ENCODE data around the gene COL12A1. TPM values are rescaled to one million over a fixed set of nuclear protein-coding genes. Genes with fewer than 3 reads are reported as not detected.

Gene COL12A1
- total RNA-seq, 4 donors from 2014 or later = 14.2 to 45.1 (median 32.3) TPM

DNA sequence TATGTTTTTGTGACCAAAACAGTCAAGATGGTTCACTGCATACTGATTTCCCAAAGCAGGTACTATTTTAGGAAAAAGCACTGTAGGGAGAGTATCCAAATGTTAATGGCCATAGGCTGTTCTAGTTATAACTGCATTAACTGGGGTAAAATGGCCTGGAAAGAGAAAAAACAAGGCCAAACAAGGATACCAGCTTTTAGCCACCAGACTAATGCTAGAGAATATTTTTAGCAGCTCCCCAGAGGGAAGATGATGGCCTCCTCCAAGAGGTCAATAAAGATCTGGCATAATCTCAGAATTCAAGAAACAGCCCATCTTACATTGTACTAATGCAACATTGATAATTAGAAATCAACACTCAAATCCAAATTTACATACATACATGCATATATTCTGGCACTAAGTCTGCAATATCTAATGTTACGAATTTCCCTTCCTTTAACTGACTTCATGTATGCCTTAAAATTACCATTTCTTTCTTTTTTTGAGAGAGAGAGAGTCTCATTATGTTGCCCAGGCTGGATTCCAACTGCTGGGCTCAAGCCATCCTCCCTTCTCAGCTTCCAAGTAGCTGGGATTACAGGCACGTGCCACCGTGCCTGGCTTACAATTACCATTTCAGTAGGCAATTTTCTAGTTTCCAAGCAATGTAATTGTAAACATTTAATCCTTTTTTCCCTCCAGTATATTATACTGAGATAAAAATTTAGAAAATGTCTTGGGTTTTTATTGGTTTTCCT lies 28.4 kb upstream of the COL12A1 start:
- DNase-seq = no peak
- Histone ChIP-seq H3K9me3 (no peaks in the 10 kb centered on the region), H3K4me1 (peaks cover 0 to 6% (median 0%) of the 10 kb centered on the region in 4 donors), H3K4me3 (no peak overlapping the region), H3K27me3 (no peaks in the 10 kb centered on the region), H3K36me3 (peaks cover 0 to 24% (median 9%) of the 10 kb centered on the region in 4 donors), H3K27ac (no peak overlapping the region)
- 84 to 85% methylated on average over 3 of the region's 3 CpGs for WGBS, 2 donors (ENCODE audit: low coverage in 1 of 2)
- TF ChIP-seq CTCF (IDR thresholded peaks at IDR 0.05) (no peak), POLR2A (IDR thresholded peaks at IDR 0.05) (no peak), POLR2AphosphoS5 (IDR thresholded peaks at IDR 0.05) (no peak), EP300 (IDR thresholded peaks at IDR 0.05; ENCODE audit: low read depth) (no peak)
- intact Hi-C loops (cut with DNase I; ENCODE audit: low total_unique reads) (no loop called here), in situ Hi-C loops (cut with MboI; ENCODE audit: low pct_ligation_motif_present in 1 of 4, low pct_unique_long_range_greater_than_20kb in 1 of 4, low sequenced_read_pairs in 3 of 4) (no loop called here)

DNA sequence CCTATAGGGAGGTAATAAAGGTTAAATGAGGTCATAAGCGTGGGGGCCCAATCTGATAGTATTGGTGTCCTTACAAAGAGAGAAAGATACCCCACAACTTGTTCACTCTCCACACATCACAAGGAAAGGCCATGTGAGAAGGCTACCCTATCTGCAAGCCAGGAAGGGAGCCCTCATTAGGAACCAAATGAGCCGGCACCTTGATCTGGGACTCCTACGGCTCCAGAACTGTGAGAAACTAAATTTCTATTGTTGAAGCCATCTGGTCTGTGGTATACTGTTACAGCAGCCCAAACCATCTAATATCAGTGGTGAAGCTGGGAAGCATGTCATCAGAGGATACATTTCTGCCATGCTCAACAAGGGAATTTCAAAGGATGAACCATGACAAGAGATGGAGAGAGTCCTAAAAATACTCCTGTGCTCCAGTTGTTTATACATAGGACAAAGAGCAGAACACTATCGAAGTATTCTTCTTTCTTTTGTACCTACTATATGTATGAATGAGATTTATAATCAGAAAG lies 27.3 kb upstream of the COL12A1 start:
- WGBS, 2 donors (ENCODE audit: low coverage in 1 of 2) = 82 to 90% methylated on average over 2 to 4 of the region's 4 CpGs
- in situ Hi-C loops (cut with MboI; ENCODE audit: low pct_ligation_motif_present in 1 of 4, low pct_unique_long_range_greater_than_20kb in 1 of 4, low sequenced_read_pairs in 3 of 4) = no loop called here
- TF ChIP-seq POLR2A (IDR thresholded peaks at IDR 0.05) (no peak), EP300 (IDR thresholded peaks at IDR 0.05; ENCODE audit: low read depth) (no peak), POLR2AphosphoS5 (IDR thresholded peaks at IDR 0.05) (no peak), CTCF (IDR thresholded peaks at IDR 0.05) (no peak)
- H3K36me3 ChIP-seq = peaks cover 0 to 16% (median 5%) of the 10 kb centered on the region in 4 donors
- H3K27me3 ChIP-seq = no peaks in the 10 kb centered on the region
- H3K4me3 ChIP-seq = no peak overlapping the region
- intact Hi-C loops (cut with DNase I; ENCODE audit: low total_unique reads) = no loop called here
- no peak for DNase-seq
- peaks cover 0 to 6% (median 0%) of the 10 kb centered on the region in 4 donors for H3K4me1 ChIP-seq
- no peak overlapping the region for H3K27ac ChIP-seq
- H3K9me3 ChIP-seq = no peaks in the 10 kb centered on the region

- WGBS, 2 donors (ENCODE audit: low coverage in 1 of 2) = 58 to 60% methylated on average over 10 of the region's 10 CpGs
- DNase-seq = peak; percentile 34
- peaks cover 0 to 8% (median 0%) of the 10 kb centered on the region in 4 donors for H3K4me1 ChIP-seq
- TF ChIP-seq CTCF (IDR thresholded peaks at IDR 0.05) (peak; percentile 58 to 64 (median 60)), POLR2AphosphoS5 (IDR thresholded peaks at IDR 0.05) (no peak), EP300 (IDR thresholded peaks at IDR 0.05; ENCODE audit: low read depth) (no peak), POLR2A (IDR thresholded peaks at IDR 0.05) (no peak)
- no peaks in the 10 kb centered on the region for H3K9me3 ChIP-seq
- no peaks in the 10 kb centered on the region for H3K27me3 ChIP-seq
- in situ Hi-C loops (cut with MboI; ENCODE audit: low pct_ligation_motif_present in 1 of 4, low pct_unique_long_range_greater_than_20kb in 1 of 4, low sequenced_read_pairs in 3 of 4) (no loop called here), intact Hi-C loops (cut with DNase I; ENCODE audit: low total_unique reads) (no loop called here)
- H3K4me3 ChIP-seq = no peak overlapping the region
- no peak overlapping the region for H3K27ac ChIP-seq
- H3K36me3 ChIP-seq = no peaks in the 10 kb centered on the region
Measured at GRCh38 chr6:75230484-75231325, 24.9 kb upstream of the COL12A1 start.

All from transverse colon (tissue), 4 donors.